CD14-positive monocyte (primary cell): ENCODE data around the gene ZNF660. TPM values are rescaled to one million over a fixed set of nuclear protein-coding genes. Genes with fewer than 3 reads are reported as not detected.

ENCODE experiments used
- DNase-seq, 3 donors: peaks; one replicate each; pipeline ENCODE4 v3.0.0-alpha.2; 2011 to 2022
- H2AFZ ChIP-seq: 2 replicates; pipeline ENCODE4 v1.6.0; 2012; ENCODE audit warnings: mild to moderate bottlenecking, low read depth, low read length, inconsistent platforms; ENCODE audit not compliant: insufficient read depth, poor library complexity, severe bottlenecking
- H3K27ac ChIP-seq, 2 donors: 1 replicate in 1 of 2; 2 replicates in 1 of 2; pipeline ENCODE4 v1.5.1; 2012 to 2013; ENCODE audit warnings: low read length in 2 of 2, control low read depth in 1 of 2, inconsistent platforms in 1 of 2, low read depth in 1 of 2, mild to moderate bottlenecking in 1 of 2
- H3K27me3 ChIP-seq, 2 donors: one replicate each; pipeline versions ENCODE4 v1.6.0 to v1.6.1; 2011 to 2013; ENCODE audit warnings: low read length in 2 of 2; ENCODE audit not compliant: control insufficient read depth in 2 of 2, insufficient read depth in 2 of 2
- H3K36me3 ChIP-seq, 2 donors: replicated peaks in 1 of 2; 1 replicate in 1 of 2; 2 replicates in 1 of 2; pipeline versions ENCODE4 v1.5.1 to v1.6.1; 2012 to 2013; ENCODE audit warnings: low read length in 2 of 2, control low read depth in 1 of 2, inconsistent platforms in 1 of 2, mild to moderate bottlenecking in 1 of 2; ENCODE audit not compliant: insufficient read depth in 2 of 2, control insufficient read depth in 1 of 2
- H3K4me1 ChIP-seq, 2 donors: 1 replicate in 1 of 2; 2 replicates in 1 of 2; pipeline versions ENCODE4 v1.5.1 to v1.6.1; 2012 to 2013; ENCODE audit warnings: low read length in 2 of 2, control low read depth in 1 of 2, inconsistent platforms in 1 of 2, mild to moderate bottlenecking in 1 of 2, moderate library complexity in 1 of 2; ENCODE audit not compliant: insufficient read depth in 2 of 2, control insufficient read depth in 1 of 2
- H3K4me2 ChIP-seq: replicated peaks from 2 replicates; pipeline ENCODE3; 2012; ENCODE audit warnings: low read length, moderate library complexity, mild to moderate bottlenecking; ENCODE audit not compliant: poor library complexity, severe bottlenecking; ENCODE audit errors: extremely low read depth
- H3K4me3 ChIP-seq, 3 experiments: fragments of 200-600 bp in 1 of 3; sonication (generic) in 1 of 3; replicated peaks in 1 of 3; 1 replicate in 2 of 3; 2 replicates in 1 of 3; pipeline ENCODE4 v1.5.1; 2011 to 2013; ENCODE audit warnings: low read length in 3 of 3, mild to moderate bottlenecking in 3 of 3, control low read depth in 2 of 3, low read depth in 2 of 3, inconsistent platforms in 1 of 3, moderate library complexity in 1 of 3
- H3K79me2 ChIP-seq: 2 replicates; pipeline ENCODE4 v1.6.0; 2012; ENCODE audit warnings: mild to moderate bottlenecking, control low read depth, inconsistent platforms, low read length, moderate library complexity; ENCODE audit not compliant: insufficient read depth
- H3K9ac ChIP-seq: 2 replicates; pipeline ENCODE4 v1.6.0; 2017; ENCODE audit warnings: low read length, mild to moderate bottlenecking; ENCODE audit not compliant: insufficient read depth, poor library complexity, severe bottlenecking
- H3K9me3 ChIP-seq, 2 donors: replicated peaks in 1 of 2; 1 replicate in 1 of 2; 2 replicates in 1 of 2; pipeline versions ENCODE4 v1.5.1 to v1.6.1; 2012 to 2013; ENCODE audit warnings: low read length in 2 of 2, control low read depth in 1 of 2; ENCODE audit not compliant: control insufficient read depth in 1 of 2, insufficient read depth in 1 of 2
- H4K20me1 ChIP-seq: 2 replicates; pipeline ENCODE4 v1.6.0; 2012; ENCODE audit warnings: mild to moderate bottlenecking, low read length, control low read depth, moderate library complexity; ENCODE audit not compliant: insufficient read depth
- H3K27ac Mint-ChIP-seq, 7 donors: one replicate each; pipeline ENCODE4 v1.8.0; 2020; ENCODE audit warnings: mild to moderate bottlenecking in 7 of 7, mixed read lengths in 7 of 7, moderate library complexity in 6 of 7, inconsistent platforms in 2 of 7
- H3K27me3 Mint-ChIP-seq, 3 donors: one replicate each; pipeline ENCODE4 v1.8.0; 2021 to 2022; ENCODE audit warnings: low read depth in 3 of 3, mild to moderate bottlenecking in 3 of 3, mixed read lengths in 3 of 3, moderate library complexity in 3 of 3, inconsistent platforms in 1 of 3
- H3K36me3 Mint-ChIP-seq, 2 donors: one replicate each; pipeline ENCODE4 v1.8.0; 2020; ENCODE audit warnings: mixed read lengths in 2 of 2, inconsistent platforms in 1 of 2, mild to moderate bottlenecking in 1 of 2
- H3K4me1 Mint-ChIP-seq: one replicate; pipeline ENCODE4 v1.8.0; 2020; ENCODE audit warnings: mild to moderate bottlenecking, mixed read lengths
- H3K4me3 Mint-ChIP-seq, 2 donors: one replicate each; pipeline ENCODE4 v1.8.0; 2020; ENCODE audit warnings: mild to moderate bottlenecking in 2 of 2, mixed read lengths in 2 of 2, moderate library complexity in 1 of 2
- H3K9me3 Mint-ChIP-seq, 7 donors: one replicate each; pipeline ENCODE4 v1.8.0; 2020 to 2022; ENCODE audit warnings: mixed read lengths in 7 of 7, mild to moderate bottlenecking in 6 of 7, moderate library complexity in 6 of 7, inconsistent platforms in 2 of 7
- CTCF ChIP-seq: fragments of 200-600 bp; IDR thresholded peaks from one replicate; pipeline ENCODE4 v1.8.0; 2022; ENCODE audit warnings: antibody characterized with exemption, mild to moderate bottlenecking
- WGBS: methylation state at CpG from one replicate; pipeline ENCODE4 v1.1.5; 2013; ENCODE audit warnings: missing lambda C conversion rate; ENCODE audit not compliant: insufficient coverage; 5-methylcytosine and 5-hydroxymethylcytosine counted together
- intact Hi-C, 2 donors: fragments of 100-400 bp; cut with micrococcal nuclease; formaldehyde crosslinking; loops; one replicate each; pipeline versions ENCODE4 v1.15.0 to v1.15.1; 2023
- polyA plus RNA-seq, 3 donors: library from polyadenylated mRNA; depleted of rRNA in 1 of 3; unstranded in 2 of 3; stranded (reverse) in 1 of 3; fragments of 300-500 nt in 2 of 3; fragments of >200 nt in 1 of 3; fragmentation: Illumina TruSeq in 2 of 3; gene quantifications; 1 replicate in 2 of 3; 2 replicates in 1 of 3; pipeline ENCODE4 v1.2.3, GENCODE V29; 2012 to 2021

The ZNF660 gene
- polyA plus RNA-seq, 3 donors: 0.17 TPM; not detected in 1

- Histone ChIP-seq H3K4me3 (no peak overlapping the region), H3K9ac (no peak overlapping the region), H3K36me3 (no peaks in the 10 kb centered on the region), H3K9me3 (peaks cover 30 to 40% of the 10 kb centered on the region in 2 donors), H4K20me1 (no peaks in the 10 kb centered on the region), H3K27me3 (no peaks in the 10 kb centered on the region), H3K4me1 (peaks cover 8% of the 10 kb centered on the region in 2 donors), H3K79me2 (no peaks in the 10 kb centered on the region), H2AFZ (no peak overlapping the region), H3K4me2 (no peak overlapping the region), H3K27ac (no peak overlapping the region)
- 98% methylated on average over 9 of the region's 9 CpGs for WGBS
- Mint-ChIP-seq H3K4me3 (no peak overlapping the region), H3K36me3 (peaks cover 14 to 26% of the 10 kb centered on the region in 2 donors), H3K9me3 (peaks cover 34 to 57% (median 47%) of the 10 kb centered on the region in 7 donors), H3K27me3 (peaks cover 5 to 7% (median 5%) of the 10 kb centered on the region in 3 donors), H3K4me1 (peaks cover 18% of the 10 kb centered on the region), H3K27ac (no peak overlapping the region)
- DNase-seq: no peak
- intact Hi-C loops: no loop called here
- TF ChIP-seq CTCF: no peak
Observed at GRCh38 chr3:44557074-44557473, 27.7 kb upstream of the ZNF660 start.

GRCh38 chr3:44561076-44561475 is 23.7 kb upstream of the ZNF660 start:
- peaks cover 1% of the 10 kb centered on the region in 2 donors for H3K4me1 ChIP-seq
- no CpG with 5 or more reads among the region's 1 CpG for WGBS
- no peak overlapping the region for H3K27ac ChIP-seq
- H3K4me3 Mint-ChIP-seq: no peak overlapping the region
- no peaks in the 10 kb centered on the region for H3K79me2 ChIP-seq
- H4K20me1 ChIP-seq: no peaks in the 10 kb centered on the region
- peaks cover 56 to 62% of the 10 kb centered on the region in 2 donors for H3K9me3 ChIP-seq
- DNase-seq: no peak
- H3K9me3 Mint-ChIP-seq: peaks cover 42 to 85% (median 68%) of the 10 kb centered on the region in 7 donors
- no peak overlapping the region for H3K4me2 ChIP-seq
- H3K4me1 Mint-ChIP-seq: peaks cover 7% of the 10 kb centered on the region
- H3K27me3 ChIP-seq: no peaks in the 10 kb centered on the region
- no peak overlapping the region for H3K27ac Mint-ChIP-seq
- TF ChIP-seq CTCF: no peak
- H3K36me3 ChIP-seq: no peaks in the 10 kb centered on the region
- intact Hi-C loops: no loop called here
- peaks cover 0 to 1% (median 0%) of the 10 kb centered on the region in 3 donors for H3K27me3 Mint-ChIP-seq
- peaks cover 21 to 44% of the 10 kb centered on the region in 2 donors for H3K36me3 Mint-ChIP-seq
- no peak overlapping the region for H3K4me3 ChIP-seq
- H2AFZ ChIP-seq: no peak overlapping the region
- no peak overlapping the region for H3K9ac ChIP-seq
